HTERT RPE-1 (cell line): ENCODE data around the gene SAA1.
"Not testable (repeated sequence)": the region's sequence is repeated elsewhere in the genome, so short reads cannot be mapped to it uniquely, and the experiment has no call there.

Experiments
- in situ Hi-C: fragments of 300-500 bp; cut with MboI; formaldehyde crosslinking; loops from 4 replicates; pipeline ENCODE4 v1.14.3; 2020; ENCODE audit warnings: low sequenced_read_pairs

SAA1 gene

GRCh38 chr11:18265949-18266348 lies at the start of gene SAA1:
Gene SAA1, plus strand, starts transcription at chr11:18266264. Its CDS starts 624 bp downstream, at chr11:18266888.
- in situ Hi-C loops: no loop called here

- in situ Hi-C loops: no loop called here
These were observed 44.7 kb upstream of the SAA1 start for GRCh38 chr11:18221274-18221876.

- in situ Hi-C loops: no loop called here
These were observed 43.1 kb upstream of the SAA1 start for GRCh38 chr11:18222814-18223421.

GRCh38 chr11:18223591-18224387 lies 42.3 kb upstream of the SAA1 start:
- in situ Hi-C loops: no loop called here

- in situ Hi-C loops: no loop called here
These were observed 40.2 kb upstream of the SAA1 start for GRCh38 chr11:18225913-18226312.

- in situ Hi-C loops: no loop called here
These were observed 36.6 kb upstream of the SAA1 start for GRCh38 chr11:18229501-18229900.

- in situ Hi-C loops: no loop called here
These were observed 35.2 kb upstream of the SAA1 start for GRCh38 chr11:18230859-18231258.

GRCh38 chr11:18233912-18234311 lies 32.2 kb upstream of the SAA1 start:
- in situ Hi-C loops: no loop called here

GRCh38 chr11:18235394-18236334 lies 30.4 kb upstream of the SAA1 start:
- in situ Hi-C loops: no loop called here

- in situ Hi-C loops: no loop called here
These were observed 29.3 kb upstream of the SAA1 start, which contains the start of gene SAA4 for GRCh38 chr11:18236664-18237356. Gene SAA4, minus strand, starts transcription at chr11:18236802. Its CDS starts 876 bp downstream, at chr11:18235926.

- in situ Hi-C loops: no loop called here
These were observed 26.4 kb upstream of the SAA1 start for GRCh38 chr11:18239655-18240054.

- in situ Hi-C loops: no loop called here
These were observed 22.2 kb upstream of the SAA1 start for GRCh38 chr11:18243783-18244362.

- in situ Hi-C loops: no loop called here
These were observed 20.7 kb upstream of the SAA1 start for GRCh38 chr11:18245396-18245795.

GRCh38 chr11:18246379-18247190 lies 19.5 kb upstream of the SAA1 start:
- in situ Hi-C loops: not testable (repeated sequence)

GRCh38 chr11:18247191-18247581 lies 18.9 kb upstream of the SAA1 start:
- in situ Hi-C loops: not testable (repeated sequence)

GRCh38 chr11:18248561-18248960 lies 17.5 kb upstream of the SAA1 start, which contains the start of gene SAA2:
Gene SAA2, minus strand, starts transcription at chr11:18248668. Its CDS starts 657 bp downstream, at chr11:18248011.
- in situ Hi-C loops: no loop called here

- in situ Hi-C loops: no loop called here
These were observed 12.8 kb upstream of the SAA1 start for GRCh38 chr11:18253233-18253632.

GRCh38 chr11:18253778-18254338 lies 12.2 kb upstream of the SAA1 start:
- in situ Hi-C loops: no loop called here
